Activated B cell treated with CpG ODN at 0.5 μM for 24 hours (primary cell): ENCODE measurements around the gene ATF6. TPM values are rescaled to one million over a fixed set of nuclear protein-coding genes. Genes with fewer than 3 reads are reported as not detected.
"Not testable (repeated sequence)": the region's sequence is repeated elsewhere in the genome, so short reads cannot be mapped to it uniquely, and the experiment has no call there.

Experiments
- ATAC-seq: fragments of 200-7000 bp; cut with Tn5 transposase; one replicate; pipeline ENCODE4 v1.10.0; 2021; ENCODE audit warnings: low read depth, mild to moderate bottlenecking, moderate library complexity
- CTCF ChIA-PET: fragments of 350-600 bp; sonication (Branson Sonifier 250); formaldehyde crosslinking; loops from one replicate; lab custom pipeline; 2021; ENCODE audit warnings: antibody characterized with exemption; lab: Charles Lee
- POLR2A ChIA-PET: fragments of 350-600 bp; sonication (Branson Sonifier 250); formaldehyde crosslinking; loops from one replicate; lab custom pipeline; 2021; ENCODE audit warnings: antibody characterized with exemption; lab: Charles Lee
- DNase-seq: peaks from one replicate; pipeline ENCODE4 v3.0.0; 2022
- H3K27ac Mint-ChIP-seq: one replicate; pipeline ENCODE4 v1.8.0; 2020; ENCODE audit warnings: mixed read lengths
- H3K27me3 Mint-ChIP-seq: one replicate; pipeline ENCODE4 v1.8.0; 2021; ENCODE audit warnings: mixed read lengths
- H3K36me3 Mint-ChIP-seq: one replicate; pipeline ENCODE4 v1.8.0; 2021; ENCODE audit warnings: low read depth, mixed read lengths
- H3K4me1 Mint-ChIP-seq: one replicate; pipeline ENCODE4 v1.8.0; 2021; ENCODE audit warnings: mixed read lengths
- H3K4me3 Mint-ChIP-seq: one replicate; pipeline ENCODE4 v1.8.0; 2020; ENCODE audit warnings: mild to moderate bottlenecking, mixed read lengths
- H3K9me3 Mint-ChIP-seq: one replicate; pipeline ENCODE4 v1.8.0; 2020; ENCODE audit warnings: mixed read lengths
- CTCF ChIP-seq: fragments of 200-600 bp; IDR thresholded peaks from one replicate; pipeline ENCODE4 v1.8.0; 2022; ENCODE audit warnings: antibody characterized with exemption, mild to moderate bottlenecking
- intact Hi-C: fragments of 100-400 bp; cut with micrococcal nuclease; formaldehyde crosslinking; loops from one replicate; pipeline ENCODE4 v1.15.1; 2024
- total RNA-seq: library from RNA; stranded (reverse); gene quantifications from 2 replicates; pipeline ENCODE4 v1.2.3, GENCODE V29; 2022

The ATF6 gene
- total RNA-seq, 1 donor from 2014 or later = 24.6 TPM

- ATAC-seq = no peak
- no peak overlapping the region for H3K4me3 Mint-ChIP-seq
- H3K36me3 Mint-ChIP-seq = peaks cover 82% of the 10 kb centered on the region
- H3K4me1 Mint-ChIP-seq = no peaks in the 10 kb centered on the region
- intact Hi-C loops = loop anchor here (10.0 kb wide), 2 partner anchors 45 to 825 kb away; no protein-coding TSS in a partner anchor
- ChIA-PET CTCF (no interaction called here), POLR2A (no interaction called here)
- no peak for TF ChIP-seq CTCF
- no peaks in the 10 kb centered on the region for H3K9me3 Mint-ChIP-seq
- no peak overlapping the region for H3K27ac Mint-ChIP-seq
- no peaks in the 10 kb centered on the region for H3K27me3 Mint-ChIP-seq
- DNase-seq = no peak
Measured at GRCh38 chr1:161799792-161800191, 33.7 kb downstream of the ATF6 start.

- H3K27ac Mint-ChIP-seq = no peak overlapping the region
- H3K36me3 Mint-ChIP-seq = peaks cover 75% of the 10 kb centered on the region
- ChIA-PET CTCF (interaction anchor here (2.4 kb wide), 1 partner anchor 10 kb away, joined by 6 read pairs; no protein-coding TSS in a partner anchor), POLR2A (no interaction called here)
- intact Hi-C loops = no loop called here
- H3K27me3 Mint-ChIP-seq = no peaks in the 10 kb centered on the region
- TF ChIP-seq CTCF = no peak
- H3K4me1 Mint-ChIP-seq = no peaks in the 10 kb centered on the region
- DNase-seq (no peak), ATAC-seq (no peak)
- no peaks in the 10 kb centered on the region for H3K9me3 Mint-ChIP-seq
- no peak overlapping the region for H3K4me3 Mint-ChIP-seq
Measured at GRCh38 chr1:161801955-161802354, 35.8 kb downstream of the ATF6 start.

GRCh38 chr1:161803181-161803580 lies 37.1 kb downstream of the ATF6 start:
- Mint-ChIP-seq H3K27ac (no peak overlapping the region), H3K27me3 (no peaks in the 10 kb centered on the region), H3K4me3 (no peak overlapping the region), H3K4me1 (no peaks in the 10 kb centered on the region), H3K9me3 (no peaks in the 10 kb centered on the region), H3K36me3 (peaks cover 69% of the 10 kb centered on the region)
- DNase-seq (no peak), ATAC-seq (no peak)
- TF ChIP-seq CTCF = no peak
- CTCF ChIA-PET = interaction anchor here (2.4 kb wide), 1 partner anchor 11 kb away, joined by 6 read pairs; no protein-coding TSS in a partner anchor
- POLR2A ChIA-PET = no interaction called here
- intact Hi-C loops = no loop called here

GRCh38 chr1:161805399-161806197 lies 39.5 kb downstream of the ATF6 start:
- DNase-seq (no peak), ATAC-seq (no peak)
- no peak for TF ChIP-seq CTCF
- Mint-ChIP-seq H3K4me3 (no peak overlapping the region), H3K36me3 (peaks cover 68% of the 10 kb centered on the region), H3K27me3 (no peaks in the 10 kb centered on the region), H3K4me1 (no peaks in the 10 kb centered on the region), H3K27ac (no peak overlapping the region), H3K9me3 (peaks cover 9% of the 10 kb centered on the region)
- ChIA-PET POLR2A (no interaction called here), CTCF (no interaction called here)
- intact Hi-C loops = no loop called here

GRCh38 chr1:161809202-161809601 lies 43.1 kb downstream of the ATF6 start:
- H3K27me3 Mint-ChIP-seq, POLR2A ChIA-PET, CTCF ChIA-PET, H3K27ac Mint-ChIP-seq, H3K4me1 Mint-ChIP-seq, intact Hi-C loops, H3K4me3 Mint-ChIP-seq, ATAC-seq, DNase-seq: not testable (repeated sequence)
- H3K36me3 Mint-ChIP-seq = peaks cover 66% of the 10 kb centered on the region
- peaks cover 10% of the 10 kb centered on the region for H3K9me3 Mint-ChIP-seq

GRCh38 chr1:161809656-161810055 lies 43.5 kb downstream of the ATF6 start:
- Mint-ChIP-seq H3K36me3 (peaks cover 67% of the 10 kb centered on the region), H3K9me3 (peaks cover 10% of the 10 kb centered on the region)
- H3K27ac Mint-ChIP-seq, intact Hi-C loops, POLR2A ChIA-PET, H3K4me3 Mint-ChIP-seq, H3K27me3 Mint-ChIP-seq, ATAC-seq, DNase-seq, H3K4me1 Mint-ChIP-seq, CTCF ChIA-PET: not testable (repeated sequence)
